ENCODE measurements around the gene CD8B.
"Not testable (repeated sequence)": the region's sequence is repeated elsewhere in the genome, so short reads cannot be mapped to it uniquely, and the experiment has no call there.

Gene CD8B

GRCh38 chr2:86861628-86862379, at the start of gene CD8B:
Gene CD8B, minus strand, starts transcription at chr2:86861886. Its CDS starts 21 bp downstream, at chr2:86861865.
- not testable (repeated sequence) for DNase-seq (ENCODE audit: low read depth, low spot score)

DNA sequence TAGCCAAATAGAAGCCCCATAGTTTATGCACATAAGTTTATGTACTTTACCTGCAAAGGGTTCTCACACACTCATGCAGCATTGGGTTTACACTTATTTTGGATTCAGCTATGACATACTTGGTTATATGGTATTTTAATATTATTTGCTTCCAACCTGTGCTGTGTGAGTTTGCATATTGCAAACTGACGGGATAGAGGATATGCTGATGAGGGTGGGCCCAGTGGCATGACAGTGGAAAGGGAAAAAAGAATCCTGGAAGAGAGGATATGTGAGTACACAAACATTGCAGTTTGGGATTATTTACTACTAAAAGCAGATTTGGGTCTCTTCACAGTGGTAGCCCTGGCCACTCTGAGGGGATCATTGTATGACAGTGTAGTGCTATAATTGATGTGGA, 44.2 kb upstream of the CD8B start:
- not testable (repeated sequence) for DNase-seq (ENCODE audit: low read depth, low spot score)

DNA sequence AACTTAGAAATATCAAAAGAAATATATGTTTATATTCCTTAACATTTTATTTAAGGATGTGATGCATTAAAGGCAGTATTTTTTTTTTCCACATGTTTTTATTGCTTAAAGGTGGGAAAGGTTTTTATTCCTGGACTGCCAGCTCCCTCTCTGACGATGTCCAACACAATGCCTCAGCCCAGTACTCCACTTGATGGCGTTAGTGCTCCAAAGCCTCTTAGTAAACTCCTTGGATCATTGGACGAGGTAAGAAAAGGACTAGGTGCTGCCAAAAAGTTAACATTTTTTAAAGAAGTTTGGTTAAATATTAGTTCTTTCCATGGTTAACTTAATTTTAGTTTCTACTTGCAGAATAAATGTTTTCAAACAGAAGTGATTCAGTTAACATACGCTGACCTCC, 39.0 kb upstream of the CD8B start:
- DNase-seq (ENCODE audit: low read depth, low spot score), result not testable (repeated sequence)

DNA sequence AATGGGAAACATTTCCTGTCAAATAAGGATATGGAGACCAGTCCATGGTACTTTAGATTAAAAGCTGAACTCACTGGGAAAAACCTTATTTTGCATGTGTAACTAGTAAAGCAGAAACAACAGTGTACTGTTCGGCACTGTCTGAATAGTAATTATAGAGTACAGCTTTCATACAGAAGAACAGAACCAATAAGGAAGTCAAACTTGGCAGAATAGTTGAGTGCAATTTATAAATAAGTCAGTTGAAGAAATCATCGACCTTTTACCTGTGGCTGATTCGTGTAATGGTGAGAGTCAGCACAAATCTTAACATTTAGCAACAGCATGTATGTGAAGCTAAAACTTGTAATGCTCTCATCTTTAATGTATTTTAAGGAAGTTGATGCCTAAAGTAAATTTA, 24.3 kb upstream of the CD8B start:
- not testable (repeated sequence) for DNase-seq (ENCODE audit: low read depth, low spot score)

DNA sequence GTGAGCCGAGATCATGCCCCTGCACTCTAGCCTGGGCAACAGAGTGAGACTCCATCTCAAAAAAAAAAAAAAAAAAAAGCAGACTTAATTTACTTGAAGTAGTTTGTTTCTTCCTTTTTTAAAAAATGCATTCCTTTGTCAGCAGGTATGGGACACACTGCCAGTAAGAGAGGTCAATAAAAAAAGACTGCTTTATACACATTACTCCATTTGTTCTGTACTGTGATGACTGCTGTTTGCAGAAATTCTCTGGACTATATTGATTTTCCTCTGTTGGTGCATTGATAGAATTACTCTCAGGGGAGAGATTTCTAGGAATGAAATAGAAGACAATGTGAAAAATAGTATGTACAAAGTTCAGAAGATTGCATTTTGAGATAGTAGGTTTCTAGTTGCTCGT, 21.2 kb upstream of the CD8B start:
- DNase-seq (ENCODE audit: low read depth, low spot score), result not testable (repeated sequence)

DNA sequence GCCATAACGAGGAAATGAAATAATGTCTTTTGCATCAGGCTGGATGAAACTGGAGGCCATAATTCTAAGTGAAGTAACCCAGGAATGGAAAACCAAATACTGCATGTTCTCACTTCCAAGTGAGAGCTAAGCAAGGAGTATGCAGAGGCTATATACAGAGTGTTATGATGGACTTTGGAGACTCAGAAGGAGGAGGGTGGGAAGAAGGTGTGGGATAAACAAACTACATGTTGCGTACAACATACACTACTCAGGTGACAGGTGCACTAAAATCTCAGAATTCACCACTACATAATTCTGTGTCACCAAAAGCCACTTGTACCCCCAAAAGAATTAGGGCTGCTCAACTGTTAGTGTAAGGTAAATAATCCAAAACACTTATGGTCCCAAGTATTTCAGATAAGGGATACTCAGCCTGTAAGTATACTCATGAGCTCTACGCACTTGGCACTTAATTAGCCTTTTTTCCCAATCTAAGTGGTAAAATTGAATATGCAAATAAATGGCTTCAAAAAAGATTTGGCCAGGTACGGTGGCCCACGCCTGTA, 20.5 kb upstream of the CD8B start:
- DNase-seq (ENCODE audit: low read depth, low spot score), result not testable (repeated sequence)

GRCh38 chr2:86878986-86879385, 17.3 kb upstream of the CD8B start:
- not testable (repeated sequence) for DNase-seq (ENCODE audit: low read depth, low spot score)

DNA sequence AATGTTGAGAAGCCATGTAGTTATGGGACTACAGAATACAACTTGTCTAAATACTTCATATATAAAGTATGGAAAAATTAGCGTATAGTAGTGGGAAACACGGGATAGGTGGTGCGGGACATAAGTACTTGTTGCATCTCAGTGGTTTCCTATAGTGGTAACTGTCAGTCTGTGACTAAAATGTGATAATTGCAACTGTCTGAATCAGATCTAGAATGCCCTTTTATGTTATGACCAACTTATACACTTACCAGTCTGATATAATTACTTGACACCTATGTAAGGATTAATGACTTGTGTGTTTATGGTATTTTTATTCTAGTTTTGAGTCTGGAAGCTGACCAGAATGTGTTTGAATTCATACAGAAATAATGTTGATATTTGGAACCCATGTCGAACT, 9.3 kb upstream of the CD8B start:
- DNase-seq (ENCODE audit: low read depth, low spot score), result not testable (repeated sequence)

- not testable (repeated sequence) for DNase-seq (ENCODE audit: low read depth, low spot score)
Measured at GRCh38 chr2:86868895-86869468, 7.3 kb upstream of the CD8B start.

GRCh38 chr2:86862380-86862703, 656 bp upstream of the CD8B start:
- DNase-seq (ENCODE audit: low read depth, low spot score), result not testable (repeated sequence)

- DNase-seq (ENCODE audit: low read depth, low spot score), result not testable (repeated sequence)
Measured at GRCh38 chr2:86861175-86861574, 511 bp downstream of the CD8B start.

- not testable (repeated sequence) for DNase-seq (ENCODE audit: low read depth, low spot score)
Measured at GRCh38 chr2:86860573-86860972, 1.1 kb downstream of the CD8B start.

DNA sequence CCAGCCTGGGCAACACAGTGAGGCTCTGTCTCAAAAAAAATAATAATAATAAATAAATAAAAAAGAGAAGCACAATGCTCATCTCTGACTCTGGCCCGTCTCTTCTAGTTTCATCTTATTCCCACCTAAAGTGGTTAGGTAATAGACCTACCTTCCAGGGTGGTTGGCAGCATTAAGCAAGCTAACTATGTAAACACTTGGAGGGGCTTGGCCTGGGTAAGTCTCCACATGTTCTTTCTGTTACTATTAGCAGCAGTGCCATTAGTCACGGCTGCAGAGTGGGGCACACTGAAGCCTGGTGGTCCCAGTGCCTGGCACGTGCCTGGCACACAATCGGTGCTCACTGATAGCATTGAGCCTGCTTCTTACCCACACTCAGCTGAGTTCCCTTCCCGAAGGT, 4.0 kb downstream of the CD8B start:
- DNase-seq (ENCODE audit: low read depth, low spot score), result not testable (repeated sequence)

DNA sequence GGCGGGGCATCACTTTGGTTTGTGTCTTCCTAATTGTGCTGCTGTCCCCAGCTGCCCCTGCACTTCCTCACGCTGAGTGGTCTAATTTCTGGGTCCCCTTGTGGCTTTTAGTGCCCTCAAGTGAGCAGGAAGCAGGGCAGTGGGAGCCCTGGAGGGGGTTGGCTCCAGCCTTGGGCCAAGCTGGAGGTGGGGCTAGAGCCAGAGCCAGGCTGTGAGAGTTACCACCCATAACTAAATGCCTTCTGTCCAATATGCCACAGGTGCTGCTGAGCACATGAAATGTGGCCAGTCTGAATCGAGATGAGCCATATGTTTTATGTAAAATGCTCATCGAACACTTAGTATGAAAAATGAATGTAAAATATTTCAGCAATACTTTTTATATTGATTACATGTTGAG, 5.2 kb downstream of the CD8B start:
- not testable (repeated sequence) for DNase-seq (ENCODE audit: low read depth, low spot score)

DNA sequence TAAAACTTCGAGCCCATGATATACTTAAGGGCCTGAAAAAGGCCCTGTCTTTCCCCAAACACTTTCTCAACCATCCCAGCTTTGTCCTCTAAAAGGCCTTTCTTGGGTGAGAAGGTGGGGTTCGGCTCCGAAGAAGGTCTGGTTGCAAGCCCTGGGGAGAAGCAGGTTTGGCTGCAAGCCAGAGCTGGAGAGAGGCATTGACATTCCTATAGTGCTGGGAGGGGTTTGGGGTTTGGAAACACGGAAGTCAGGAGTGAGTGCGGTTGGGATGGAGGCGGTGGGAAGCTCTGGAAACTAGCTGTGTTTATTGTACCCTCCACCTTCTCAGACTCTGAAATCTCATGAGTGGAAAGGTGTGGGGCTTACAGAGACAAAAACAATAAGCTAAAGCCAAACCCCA, 5.7 kb downstream of the CD8B start:
- peak; percentile 1 for DNase-seq (ENCODE audit: low read depth, low spot score)

DNA sequence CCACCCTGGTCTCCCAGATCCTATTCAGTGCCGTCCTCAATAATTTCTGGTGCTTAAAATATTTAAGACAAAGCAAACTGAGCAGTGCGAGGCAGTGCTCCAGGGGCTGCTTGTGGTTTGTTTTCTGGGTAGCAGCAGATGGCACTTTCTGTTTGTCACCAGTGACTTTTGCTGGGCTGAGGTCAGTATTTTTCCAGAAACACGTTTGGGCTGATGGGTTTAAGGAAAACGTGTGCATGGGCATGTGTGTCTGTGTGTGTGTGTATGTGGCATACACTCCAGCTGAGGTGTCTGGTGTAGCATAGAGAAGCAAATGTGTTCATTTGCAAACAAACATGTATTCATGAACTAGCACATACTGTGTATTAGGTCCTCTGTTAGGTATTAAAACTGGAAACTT, 10.1 kb downstream of the CD8B start:
- not testable (repeated sequence) for DNase-seq (ENCODE audit: low read depth, low spot score)

DNA sequence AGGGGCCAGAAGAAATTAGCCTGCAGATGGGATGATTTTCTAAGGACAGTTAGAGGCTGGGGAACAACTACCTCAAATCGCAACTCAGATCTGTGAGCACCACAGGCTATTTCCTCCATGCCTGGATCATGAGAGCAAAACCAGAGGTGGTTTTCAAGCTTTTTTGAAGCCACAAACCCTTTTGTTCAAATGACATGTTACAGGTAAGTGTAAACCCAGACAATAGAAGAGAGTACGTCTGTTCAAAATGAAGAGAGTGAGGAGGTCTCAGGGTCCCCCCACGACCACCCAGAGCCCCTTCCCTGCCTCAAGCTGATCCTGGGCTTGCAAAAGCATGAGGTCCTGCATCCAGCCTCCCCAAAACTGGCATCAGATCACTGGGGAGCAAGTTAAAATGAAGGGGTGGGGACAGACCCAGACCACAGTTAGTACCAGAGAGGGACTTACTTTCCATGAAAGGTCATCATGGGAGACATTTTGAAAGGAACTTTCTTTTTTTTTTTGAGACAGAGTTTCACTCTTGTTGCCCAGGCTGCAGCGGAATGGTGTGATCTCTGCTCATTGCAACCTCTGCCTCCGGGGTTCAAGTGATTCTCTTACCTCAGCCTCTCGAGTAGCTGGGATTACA, 19.0 kb downstream of the CD8B start:
- not testable (repeated sequence) for DNase-seq (ENCODE audit: low read depth, low spot score)

- DNase-seq (ENCODE audit: low read depth, low spot score), result not testable (repeated sequence)
Measured at GRCh38 chr2:86841330-86841729, 20.4 kb downstream of the CD8B start.

GRCh38 chr2:86839871-86840548, 21.7 kb downstream of the CD8B start:
- DNase-seq (ENCODE audit: low read depth, low spot score), result not testable (repeated sequence)

GRCh38 chr2:86839455-86839854, 22.2 kb downstream of the CD8B start:
- DNase-seq (ENCODE audit: low read depth, low spot score), result not testable (repeated sequence)

- not testable (repeated sequence) for DNase-seq (ENCODE audit: low read depth, low spot score)
Measured at GRCh38 chr2:86837714-86838113, 24.0 kb downstream of the CD8B start.
